T-helper 1 cell treated with Interleukin-12 subunit alpha and Interleukin-12 subunit beta and Interleukin-4 antibody, amounts not matched to agents 30 μg/mL and 1 μg/mL, for 36 hours (primary cell): ENCODE results near the gene SOX5.
"Not testable (repeated sequence)": the region's sequence is repeated elsewhere in the genome, so short reads cannot be mapped to it uniquely, and the experiment has no call there.

Experiments used
- H3K27ac Mint-ChIP-seq: one replicate; pipeline ENCODE4 v1.8.0; 2021; ENCODE audit warnings: mild to moderate bottlenecking, mixed read lengths
- H3K27me3 Mint-ChIP-seq: one replicate; pipeline ENCODE4 v1.8.0; 2021; ENCODE audit warnings: low read depth, mixed read lengths
- H3K36me3 Mint-ChIP-seq: one replicate; pipeline ENCODE4 v1.8.0; 2021; ENCODE audit warnings: low read depth, mixed read lengths
- H3K4me1 Mint-ChIP-seq: one replicate; pipeline ENCODE4 v1.8.0; 2021; ENCODE audit warnings: low read depth, mixed read lengths
- H3K4me3 Mint-ChIP-seq: one replicate; pipeline ENCODE4 v1.8.0; 2021; ENCODE audit warnings: mild to moderate bottlenecking, moderate library complexity, mixed read lengths
- H3K9me3 Mint-ChIP-seq: one replicate; pipeline ENCODE4 v1.8.0; 2021; ENCODE audit warnings: mixed read lengths

The SOX5 gene

DNA sequence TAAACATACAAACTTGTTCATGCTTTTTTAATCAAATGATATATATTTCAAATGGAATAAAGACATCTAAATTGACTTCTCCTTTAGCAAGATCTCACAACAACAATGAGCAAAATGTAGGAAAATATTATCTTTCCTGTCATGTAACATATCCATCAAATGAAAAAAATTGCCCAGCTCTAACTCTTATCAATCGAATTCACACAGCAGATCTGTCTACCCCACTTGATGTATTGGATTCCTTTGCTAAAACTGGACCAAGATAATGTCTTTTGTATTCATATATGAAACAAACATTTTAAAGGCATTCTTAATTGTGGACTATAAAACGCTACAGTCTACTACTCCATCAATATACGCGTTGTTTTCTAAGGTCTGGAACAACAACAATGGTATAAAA lies 218.0 kb downstream of the SOX5 start:
- Mint-ChIP-seq H3K4me1 (no peaks in the 10 kb centered on the region), H3K36me3 (no peaks in the 10 kb centered on the region)

DNA sequence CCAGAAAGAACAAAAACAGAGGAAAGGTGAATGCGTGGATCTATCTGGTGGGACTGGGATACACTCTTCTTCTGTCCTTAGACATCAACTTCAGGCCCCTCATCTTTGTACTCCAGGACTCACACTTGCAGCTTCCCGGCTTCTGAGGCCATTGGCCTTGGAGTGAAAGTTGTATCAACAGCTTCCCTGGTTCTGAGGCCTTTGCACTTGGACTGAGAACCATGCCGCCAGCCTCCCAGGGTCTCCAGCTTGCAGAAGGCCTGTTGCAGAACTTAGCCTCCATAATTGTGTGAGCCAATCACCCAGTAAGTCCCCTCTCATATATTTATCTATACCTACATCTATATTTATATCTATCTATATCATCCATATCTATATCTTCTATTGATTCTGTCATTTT lies 218.4 kb downstream of the SOX5 start:
- H3K4me3 Mint-ChIP-seq = no peak overlapping the region
- H3K27ac Mint-ChIP-seq = no peak overlapping the region
- no peaks in the 10 kb centered on the region for H3K4me1 Mint-ChIP-seq
- no peaks in the 10 kb centered on the region for H3K27me3 Mint-ChIP-seq
- no peaks in the 10 kb centered on the region for H3K36me3 Mint-ChIP-seq
- H3K9me3 Mint-ChIP-seq = peaks cover 7% of the 10 kb centered on the region

More for the DNA sequence above, 218.0 kb downstream of the SOX5 start:
- Mint-ChIP-seq H3K4me3 (no peak overlapping the region), H3K27me3 (no peaks in the 10 kb centered on the region), H3K9me3 (peaks cover 7% of the 10 kb centered on the region), H3K27ac (no peak overlapping the region)

DNA sequence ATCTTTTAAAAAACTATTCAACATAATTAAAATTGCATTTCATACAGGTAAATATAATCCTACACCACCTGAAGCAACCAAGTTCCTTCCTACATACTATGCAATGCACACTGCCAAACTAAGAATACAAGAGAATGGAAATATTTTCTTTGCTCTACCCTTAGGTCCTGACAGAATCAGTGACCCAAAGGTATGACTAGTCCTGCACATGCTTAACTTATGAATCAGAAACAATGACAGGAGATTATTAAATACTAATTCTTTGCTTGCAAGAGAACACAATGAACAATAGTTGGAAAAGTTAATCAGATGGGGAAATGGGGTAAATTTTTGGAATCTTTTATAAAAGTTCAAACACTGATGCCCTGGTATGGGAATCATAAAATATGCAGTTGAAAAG lies 220.1 kb downstream of the SOX5 start:
- H3K9me3 Mint-ChIP-seq = peaks cover 6% of the 10 kb centered on the region
- H3K27me3 Mint-ChIP-seq = no peaks in the 10 kb centered on the region
- H3K4me3 Mint-ChIP-seq = no peak overlapping the region
- H3K36me3 Mint-ChIP-seq = no peaks in the 10 kb centered on the region
- no peak overlapping the region for H3K27ac Mint-ChIP-seq
- H3K4me1 Mint-ChIP-seq = no peaks in the 10 kb centered on the region

DNA sequence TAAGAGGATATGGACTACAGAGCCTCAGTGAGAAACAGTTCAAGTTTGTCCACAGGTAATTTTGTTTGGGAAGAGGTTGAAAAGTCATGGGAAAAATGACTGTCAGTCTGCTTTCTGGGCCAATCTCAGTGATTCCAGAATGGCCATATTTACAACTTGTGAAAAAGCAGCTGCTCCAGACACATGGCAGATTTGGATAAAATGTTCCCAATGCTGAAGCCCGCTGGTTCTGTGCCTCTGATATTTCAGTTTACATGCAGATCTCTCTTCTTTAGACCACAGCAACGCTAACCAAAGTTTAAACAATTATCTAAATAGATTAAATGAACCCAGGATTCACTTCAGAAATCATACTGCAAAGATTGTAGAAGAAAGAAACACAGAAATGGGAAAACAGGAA lies 222.8 kb downstream of the SOX5 start:
- Mint-ChIP-seq H3K4me3 (no peak overlapping the region), H3K27me3 (no peaks in the 10 kb centered on the region), H3K27ac (no peak overlapping the region), H3K36me3 (no peaks in the 10 kb centered on the region), H3K9me3 (peaks cover 6% of the 10 kb centered on the region), H3K4me1 (no peaks in the 10 kb centered on the region)

DNA sequence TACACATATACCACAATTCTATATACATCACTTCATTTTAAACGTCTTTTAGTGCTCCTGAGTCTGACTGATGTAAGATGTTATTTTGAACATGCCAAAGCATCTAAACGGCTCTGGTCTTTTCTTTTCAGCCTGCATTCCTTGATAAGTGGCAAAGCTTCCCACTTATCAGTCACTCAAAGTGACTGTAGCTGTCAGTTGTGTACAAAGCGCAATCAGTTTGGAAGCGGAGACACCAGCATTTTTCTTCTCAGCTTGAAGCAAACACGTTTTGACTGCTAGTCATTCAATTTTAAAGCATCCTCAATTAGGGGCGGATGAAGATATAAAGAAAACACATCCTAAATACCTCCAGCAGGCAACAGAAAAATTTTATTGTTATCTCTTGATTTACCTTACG lies 226.8 kb downstream of the SOX5 start:
- H3K27ac Mint-ChIP-seq = no peak overlapping the region
- peaks cover 3% of the 10 kb centered on the region for H3K9me3 Mint-ChIP-seq
- no peak overlapping the region for H3K4me3 Mint-ChIP-seq
- H3K4me1 Mint-ChIP-seq = no peaks in the 10 kb centered on the region
- H3K27me3 Mint-ChIP-seq = no peaks in the 10 kb centered on the region
- H3K36me3 Mint-ChIP-seq = no peaks in the 10 kb centered on the region

DNA sequence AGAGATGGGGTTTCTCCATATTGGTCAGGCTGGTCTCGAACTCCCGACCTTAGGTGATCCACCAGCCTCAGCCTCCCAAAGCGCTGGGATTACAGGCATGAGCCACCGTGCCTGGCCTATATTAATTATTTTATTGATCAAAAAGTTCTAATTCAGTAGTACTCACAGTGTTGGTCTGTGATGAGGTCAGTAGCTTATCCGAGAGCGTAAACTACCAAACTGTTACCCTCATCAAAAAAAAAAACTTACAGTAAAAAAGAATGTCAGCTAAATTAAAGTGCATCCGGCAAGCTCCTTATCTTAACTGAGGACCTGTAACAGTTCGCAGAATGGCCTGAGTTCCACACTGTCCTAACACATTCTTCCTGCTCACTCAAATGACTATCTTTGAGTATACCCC lies 228.2 kb downstream of the SOX5 start:
- Mint-ChIP-seq H3K27me3 (no peaks in the 10 kb centered on the region), H3K9me3 (peaks cover 3% of the 10 kb centered on the region), H3K4me1 (no peaks in the 10 kb centered on the region), H3K36me3 (no peaks in the 10 kb centered on the region), H3K27ac (no peak overlapping the region), H3K4me3 (no peak overlapping the region)

DNA sequence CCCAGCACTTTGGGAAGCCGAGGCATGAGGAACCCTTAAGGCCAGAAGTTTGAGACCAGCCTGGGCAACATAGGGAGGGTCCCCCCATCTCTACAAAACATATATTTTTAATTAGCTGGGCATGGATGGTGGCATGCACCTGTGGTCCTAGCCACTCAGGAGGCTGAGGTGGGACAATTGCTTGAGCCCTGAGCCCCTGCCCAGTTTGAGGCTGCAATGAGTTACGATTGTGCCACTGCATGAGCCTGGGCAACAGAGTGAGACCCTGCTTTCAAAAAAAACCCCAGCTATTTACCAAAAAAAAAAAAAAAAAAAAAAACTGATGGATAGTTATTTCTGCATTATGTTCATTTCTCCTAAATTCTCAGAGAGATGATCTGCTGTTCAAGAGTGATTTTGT lies 230.0 kb downstream of the SOX5 start:
- no peaks in the 10 kb centered on the region for H3K4me1 Mint-ChIP-seq
- H3K27ac Mint-ChIP-seq = no peak overlapping the region
- no peaks in the 10 kb centered on the region for H3K36me3 Mint-ChIP-seq
- H3K9me3 Mint-ChIP-seq = no peaks in the 10 kb centered on the region
- H3K4me3 Mint-ChIP-seq = no peak overlapping the region
- no peaks in the 10 kb centered on the region for H3K27me3 Mint-ChIP-seq

DNA sequence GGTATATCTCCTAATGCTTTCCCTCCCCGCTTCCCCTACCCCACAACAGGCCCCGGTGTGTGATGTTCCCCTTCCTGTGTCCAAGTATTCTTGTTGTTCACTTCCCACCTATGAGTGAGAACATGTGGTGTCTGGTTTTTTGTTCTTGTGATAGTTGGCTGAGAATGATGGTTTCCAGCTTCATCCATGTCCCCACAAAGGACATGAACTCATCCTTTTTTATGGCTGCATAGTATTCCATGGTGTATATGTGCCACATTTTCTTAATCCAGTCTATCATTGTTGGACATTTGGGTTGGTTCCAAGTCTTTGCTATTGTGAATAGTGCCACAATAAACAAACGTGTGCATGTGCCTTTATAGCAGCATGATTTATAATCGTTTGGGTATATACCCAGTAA lies 239.1 kb downstream of the SOX5 start:
- not testable (repeated sequence) for H3K27ac Mint-ChIP-seq, H3K4me3 Mint-ChIP-seq, H3K36me3 Mint-ChIP-seq, H3K9me3 Mint-ChIP-seq, H3K4me1 Mint-ChIP-seq, H3K27me3 Mint-ChIP-seq

DNA sequence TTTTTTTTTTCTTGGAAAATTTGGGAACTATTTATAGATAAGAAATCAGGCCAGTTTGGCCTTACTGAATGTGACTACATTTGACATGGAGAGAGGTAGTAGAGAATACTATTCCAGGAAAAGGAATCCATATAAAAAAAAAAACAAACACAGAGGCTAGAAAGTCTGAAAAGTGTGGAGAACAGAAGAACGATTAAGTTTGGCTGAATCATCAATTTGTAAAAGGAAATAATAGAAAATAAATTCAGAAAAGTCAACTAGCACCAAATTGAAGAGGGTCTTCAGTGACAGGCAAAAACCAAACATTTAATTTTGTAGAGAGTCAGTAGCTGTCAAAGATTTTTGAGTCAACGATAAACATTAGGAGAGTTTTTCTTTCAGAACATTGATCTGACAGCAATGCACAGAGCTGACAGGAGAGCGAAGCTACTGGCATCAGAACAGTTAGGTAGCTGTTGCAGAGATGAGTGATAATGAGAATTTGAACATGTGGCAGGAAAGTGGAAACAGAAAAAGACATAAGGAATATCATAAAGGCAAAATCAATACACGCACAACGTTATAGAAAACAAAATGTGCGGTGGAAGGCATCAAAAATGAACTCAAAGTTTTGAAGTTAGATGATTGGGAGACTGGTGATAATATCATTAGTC lies 241.2 kb downstream of the SOX5 start:
- Mint-ChIP-seq H3K27me3 (no peaks in the 10 kb centered on the region), H3K27ac (no peak overlapping the region), H3K4me3 (no peak overlapping the region), H3K36me3 (no peaks in the 10 kb centered on the region), H3K4me1 (no peaks in the 10 kb centered on the region), H3K9me3 (no peaks in the 10 kb centered on the region)

DNA sequence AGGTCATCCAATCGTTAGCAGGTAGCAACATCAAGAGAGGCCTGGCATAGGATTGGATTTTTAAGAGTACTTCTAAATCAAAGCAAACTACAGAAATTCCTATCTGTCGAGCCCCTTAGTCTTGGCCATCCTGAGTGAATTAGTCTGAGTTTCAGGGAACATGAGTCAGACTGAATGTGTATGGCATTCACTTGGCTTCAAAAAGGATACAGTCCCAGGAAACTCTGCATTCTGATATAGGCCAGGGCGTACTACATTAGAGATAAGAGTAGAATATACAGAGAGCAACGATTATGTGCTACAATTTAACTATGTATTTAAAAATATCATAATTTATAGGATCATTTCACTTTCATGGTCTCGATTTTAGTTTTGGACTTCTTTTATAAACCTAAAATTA lies 242.2 kb downstream of the SOX5 start:
- no peaks in the 10 kb centered on the region for H3K4me1 Mint-ChIP-seq
- H3K36me3 Mint-ChIP-seq = no peaks in the 10 kb centered on the region
- H3K27me3 Mint-ChIP-seq = no peaks in the 10 kb centered on the region
- no peak overlapping the region for H3K27ac Mint-ChIP-seq
- H3K9me3 Mint-ChIP-seq = no peaks in the 10 kb centered on the region
- H3K4me3 Mint-ChIP-seq = no peak overlapping the region

DNA sequence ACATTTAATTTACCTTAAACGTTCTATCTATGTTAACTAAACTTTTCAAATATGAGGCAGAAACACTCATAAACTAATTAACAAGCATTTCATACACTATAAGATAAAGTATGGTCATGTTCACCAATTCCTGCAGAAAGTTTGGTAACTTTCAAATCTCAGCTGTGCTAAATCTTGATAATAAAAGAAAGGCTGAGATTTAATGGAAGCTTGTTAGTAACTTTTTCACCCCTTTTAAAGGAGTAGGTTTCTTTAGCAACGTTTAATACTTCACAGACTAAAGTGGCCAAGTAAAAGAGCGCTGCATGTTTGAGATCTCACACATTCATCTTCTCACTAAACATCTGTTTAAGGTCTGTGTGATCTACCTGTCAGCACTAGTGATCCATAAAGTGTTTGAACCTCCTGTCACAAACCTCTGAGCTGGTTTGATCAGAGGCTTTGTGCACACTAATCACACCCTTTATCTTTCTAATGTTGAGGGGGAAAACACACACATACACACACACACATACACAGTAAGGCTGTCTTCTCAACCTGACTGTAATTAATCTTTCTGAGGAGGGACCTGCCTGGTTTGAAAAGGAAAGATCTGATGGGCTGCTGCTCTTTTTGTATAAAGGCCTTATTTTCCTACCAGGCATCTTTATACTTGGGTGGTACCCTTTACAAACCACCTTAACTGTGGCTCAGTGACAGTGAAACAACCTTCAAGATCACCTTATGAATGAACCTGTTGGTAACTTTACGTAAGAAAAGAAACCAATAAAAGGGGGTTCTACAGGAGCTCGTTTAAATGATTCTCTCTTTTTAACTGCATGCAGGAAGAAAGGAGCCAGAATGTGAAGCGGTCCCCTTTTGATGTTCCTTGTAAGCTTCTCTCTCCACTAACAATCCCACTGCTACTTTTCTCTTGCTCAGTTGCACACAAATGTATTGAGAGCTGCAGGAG lies 244.2 kb downstream of the SOX5 start:
- H3K4me1 Mint-ChIP-seq = no peaks in the 10 kb centered on the region
- no peak overlapping the region for H3K4me3 Mint-ChIP-seq
- H3K27me3 Mint-ChIP-seq = no peaks in the 10 kb centered on the region
- H3K36me3 Mint-ChIP-seq = no peaks in the 10 kb centered on the region
- H3K27ac Mint-ChIP-seq = no peak overlapping the region
- no peaks in the 10 kb centered on the region for H3K9me3 Mint-ChIP-seq

DNA sequence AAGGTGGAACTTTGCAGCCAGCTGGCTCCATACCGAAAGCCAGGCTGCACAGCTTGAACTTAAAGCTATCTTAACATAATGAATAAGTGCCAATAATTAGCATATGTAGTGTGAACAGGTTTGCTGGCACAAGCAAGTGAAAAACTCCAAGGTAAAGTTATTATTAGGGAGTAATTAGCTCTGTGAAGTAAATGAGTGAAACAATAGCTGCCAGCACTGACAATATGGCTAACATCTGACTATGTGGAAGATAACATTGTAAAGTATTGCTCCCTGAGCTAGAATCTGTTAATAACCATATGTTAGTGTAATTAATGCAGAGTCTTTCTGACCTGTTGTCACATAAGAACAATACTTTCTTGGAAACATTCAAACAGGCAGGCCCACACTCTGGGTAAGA lies 246.4 kb downstream of the SOX5 start:
- Mint-ChIP-seq H3K27ac (no peak overlapping the region), H3K9me3 (no peaks in the 10 kb centered on the region), H3K27me3 (no peaks in the 10 kb centered on the region), H3K4me3 (no peak overlapping the region), H3K36me3 (no peaks in the 10 kb centered on the region), H3K4me1 (no peaks in the 10 kb centered on the region)

DNA sequence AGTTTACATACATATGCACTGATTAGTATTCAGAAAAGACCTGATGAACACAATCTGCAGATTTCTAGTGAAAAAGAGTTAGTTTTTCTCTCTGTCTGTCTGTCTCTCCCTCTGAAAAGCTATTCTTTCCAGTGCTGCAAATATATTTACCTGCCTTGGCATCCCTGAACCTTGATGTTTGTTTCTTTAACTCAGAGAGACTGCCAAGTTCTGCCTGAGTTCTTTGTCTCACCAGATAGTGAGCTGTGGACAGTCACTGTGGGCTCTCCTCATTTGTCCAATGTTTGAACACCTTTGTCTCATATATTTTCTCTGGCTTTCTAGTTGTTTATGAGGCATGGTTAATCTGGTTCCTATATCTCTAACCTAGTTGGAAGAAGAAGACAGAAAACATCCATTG lies 250.4 kb downstream of the SOX5 start:
- H3K9me3 Mint-ChIP-seq = no peaks in the 10 kb centered on the region

DNA sequence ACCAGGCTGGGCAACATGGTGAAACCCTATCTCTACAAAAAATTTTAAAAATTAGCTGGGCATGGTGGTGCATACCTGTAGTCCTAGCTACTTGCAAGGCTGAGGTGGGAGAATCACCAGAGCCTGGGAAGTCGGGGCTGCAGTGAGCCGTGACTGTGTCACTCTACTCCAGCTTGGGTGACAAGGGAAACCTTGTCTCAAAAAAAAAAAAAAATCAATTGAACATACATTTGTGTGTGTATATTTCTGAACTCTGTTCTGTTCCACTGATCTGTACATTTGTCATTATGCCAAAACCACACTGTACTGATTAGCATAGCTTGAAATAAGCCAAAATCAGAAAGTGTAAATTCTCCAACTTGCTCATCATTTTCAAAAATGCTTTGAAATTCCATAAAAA lies 254.6 kb downstream of the SOX5 start:
- Mint-ChIP-seq H3K9me3 (peaks cover 5% of the 10 kb centered on the region), H3K4me1 (no peaks in the 10 kb centered on the region), H3K27me3 (no peaks in the 10 kb centered on the region), H3K4me3 (no peak overlapping the region), H3K27ac (no peak overlapping the region), H3K36me3 (no peaks in the 10 kb centered on the region)

More for the DNA sequence above, 250.4 kb downstream of the SOX5 start:
- Mint-ChIP-seq H3K27ac (no peak overlapping the region), H3K4me3 (no peak overlapping the region), H3K4me1 (no peaks in the 10 kb centered on the region), H3K27me3 (no peaks in the 10 kb centered on the region), H3K36me3 (no peaks in the 10 kb centered on the region)

DNA sequence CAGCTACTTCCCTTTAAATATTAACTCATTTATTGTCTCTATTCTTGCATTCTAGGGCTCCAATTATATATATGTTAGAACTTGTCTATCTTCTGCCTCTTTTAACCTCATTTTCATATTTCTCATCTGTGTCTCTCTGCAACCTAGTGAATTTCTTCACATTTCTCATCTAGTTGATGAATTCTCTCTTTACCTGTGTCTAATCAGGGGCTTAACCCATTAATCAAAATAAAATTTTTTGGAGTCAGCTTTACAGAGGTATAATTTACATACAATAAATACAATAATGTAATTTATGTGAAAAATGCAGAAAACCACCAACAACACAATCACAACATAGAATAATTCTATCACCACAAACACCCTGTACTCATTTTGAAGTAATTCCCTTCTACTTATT lies 255.2 kb downstream of the SOX5 start:
- Mint-ChIP-seq H3K4me3 (no peak overlapping the region), H3K36me3 (no peaks in the 10 kb centered on the region), H3K27ac (no peak overlapping the region), H3K4me1 (no peaks in the 10 kb centered on the region), H3K9me3 (peaks cover 5% of the 10 kb centered on the region), H3K27me3 (no peaks in the 10 kb centered on the region)
